ENCODE measurements around the gene FIGNL2. TPM values are rescaled to one million over a fixed set of nuclear protein-coding genes. Genes with fewer than 3 reads are reported as not detected.

Gene FIGNL2
- total and polyA plus RNA-seq, 9 of the 15 experiments (the other 6 are each of a cell fraction or from before 2014, with no cell fraction given), result 0.01 TPM; not detected in 8

- TF ChIP-seq CEBPZ (IDR thresholded peaks at IDR 0.05; ENCODE audit: borderline replicate concordance, low read depth, low read length), result no peak
- no peak for TF ChIP-seq TAF1 (IDR thresholded peaks at IDR 0.05; ENCODE audit: control insufficient read depth, extremely low read depth, insufficient read depth, low read length, severe bottlenecking)
- no peak for TF ChIP-seq TCF3 (CRISPR knock-in tag; IDR thresholded peaks at IDR 0.05)
- TF ChIP-seq KLF13 (tag; IDR thresholded peaks at IDR 0.05; ENCODE audit: borderline replicate concordance, low read depth), result no peak
- no peak for TF ChIP-seq ZNF277 (CRISPR knock-in tag; IDR thresholded peaks at IDR 0.05; ENCODE audit: borderline replicate concordance)
- no peak for TF ChIP-seq ZNF584 (CRISPR knock-in tag; IDR thresholded peaks at IDR 0.05; ENCODE audit: low read depth)
- no peak for TF ChIP-seq RBM14 (IDR thresholded peaks at IDR 0.05; ENCODE audit: borderline replicate concordance, insufficient read depth, low read depth, low read length)
- no peak for TF ChIP-seq ZNF121 (CRISPR knock-in tag; conservative IDR thresholded peaks at IDR 0.05)
- TF ChIP-seq CCNT2 (IDR thresholded peaks at IDR 0.05; ENCODE audit: borderline replicate concordance, extremely low read depth, insufficient read length, low read depth, low read length), result no peak
- no peak for TF ChIP-seq PCBP1 (IDR thresholded peaks at IDR 0.05; ENCODE audit: low read depth, low read length, poor library complexity, severe bottlenecking)
- no peak for TF ChIP-seq ZC3H11A (IDR thresholded peaks at IDR 0.05; ENCODE audit: low read depth, low read length)
- no peak for TF ChIP-seq ZC3H4 (CRISPR knock-in tag; IDR thresholded peaks at IDR 0.05; ENCODE audit: borderline replicate concordance)
- no peak for TF ChIP-seq ZBTB34 (CRISPR knock-in tag; IDR thresholded peaks at IDR 0.05)
- TF ChIP-seq CREB1 (IDR thresholded peaks at IDR 0.05), result no peak
- no peak for TF ChIP-seq CREB1 (CRISPR knock-in tag; IDR thresholded peaks at IDR 0.05)
- TF ChIP-seq RNF2 (IDR thresholded peaks at IDR 0.05), result no peak
- TF ChIP-seq CTCF (IDR thresholded peaks at IDR 0.05 in 2 of 3, conservative IDR thresholded peaks at IDR 0.05 in 1 of 3; ENCODE audit: insufficient read depth in 2 of 3, low read depth in 1 of 3, low read length in 3 of 3), result no peak
- TF ChIP-seq SRSF1 (IDR thresholded peaks at IDR 0.05; ENCODE audit: low read depth, low read length), result no peak
These were observed 20.3 kb downstream of the FIGNL2 start (continued) for GRCh38 chr12:51827925-51828818.

All from K562 (cell line).